GM20431 (cell line): ENCODE results near the gene QPCT.

Experiments
- in situ Hi-C: fragments of 300-500 bp; cut with MseI, MboI; formaldehyde crosslinking; loops from one replicate; pipeline ENCODE4 v1.15.0; 2020; ENCODE audit warnings: low sequenced_read_pairs; ENCODE audit not compliant: unreplicated experiment

QPCT gene

GRCh38 chr2:37387148-37387835 lies 42.9 kb downstream of the QPCT start:
- in situ Hi-C loops, result loop anchor here (25.0 kb wide), 1 partner anchor 900 kb away; no protein-coding TSS in a partner anchor

- in situ Hi-C loops, result loop anchor here (25.0 kb wide), 1 partner anchor 899 kb away; no protein-coding TSS in a partner anchor
These were observed 43.6 kb downstream of the QPCT start for GRCh38 chr2:37388074-37388473.

GRCh38 chr2:37389395-37389794 lies 45.0 kb downstream of the QPCT start:
- in situ Hi-C loops, result loop anchor here (25.0 kb wide), 1 partner anchor 898 kb away; no protein-coding TSS in a partner anchor

- in situ Hi-C loops, result loop anchor here (25.0 kb wide), 1 partner anchor 897 kb away; no protein-coding TSS in a partner anchor
These were observed 45.7 kb downstream of the QPCT start for GRCh38 chr2:37389989-37390765.

- in situ Hi-C loops, result loop anchor here (25.0 kb wide), 1 partner anchor 897 kb away; no protein-coding TSS in a partner anchor
These were observed 46.3 kb downstream of the QPCT start for GRCh38 chr2:37390777-37391176.

- in situ Hi-C loops, result loop anchor here (25.0 kb wide), 1 partner anchor 896 kb away; no protein-coding TSS in a partner anchor
These were observed 47.3 kb downstream of the QPCT start for GRCh38 chr2:37391711-37392110.

GRCh38 chr2:37392428-37392827 lies 48.0 kb downstream of the QPCT start:
- in situ Hi-C loops, result loop anchor here (25.0 kb wide), 1 partner anchor 895 kb away; no protein-coding TSS in a partner anchor

GRCh38 chr2:37394263-37394662 lies 49.8 kb downstream of the QPCT start:
- in situ Hi-C loops, result loop anchor here (25.0 kb wide), 1 partner anchor 893 kb away; no protein-coding TSS in a partner anchor

GRCh38 chr2:37394796-37395555 lies 50.5 kb downstream of the QPCT start:
- in situ Hi-C loops, result loop anchor here (25.0 kb wide), 1 partner anchor 892 kb away; no protein-coding TSS in a partner anchor

GRCh38 chr2:37396890-37397565 lies 52.6 kb downstream of the QPCT start:
- in situ Hi-C loops, result loop anchor here (25.0 kb wide), 1 partner anchor 890 kb away; no protein-coding TSS in a partner anchor

GRCh38 chr2:37398990-37399389 lies 54.6 kb downstream of the QPCT start:
- in situ Hi-C loops, result loop anchor here (25.0 kb wide), 1 partner anchor 888 kb away; no protein-coding TSS in a partner anchor

GRCh38 chr2:37400041-37400440 lies 55.6 kb downstream of the QPCT start:
- in situ Hi-C loops, result no loop called here

GRCh38 chr2:37402636-37403035 lies 58.2 kb downstream of the QPCT start:
- in situ Hi-C loops, result no loop called here

GRCh38 chr2:37405781-37406180 lies 61.4 kb downstream of the QPCT start:
- in situ Hi-C loops, result no loop called here

GRCh38 chr2:37412231-37412630 lies 67.8 kb downstream of the QPCT start:
- in situ Hi-C loops, result loop anchor here (10.0 kb wide), 1 partner anchor 423 kb away; no protein-coding TSS in a partner anchor

- in situ Hi-C loops, result loop anchor here (10.0 kb wide), 1 partner anchor 421 kb away; no protein-coding TSS in a partner anchor
These were observed 69.6 kb downstream of the QPCT start for GRCh38 chr2:37413911-37414469.

- in situ Hi-C loops, result loop anchor here (10.0 kb wide), 1 partner anchor 420 kb away; no protein-coding TSS in a partner anchor
These were observed 70.1 kb downstream of the QPCT start for GRCh38 chr2:37414470-37414949.

- in situ Hi-C loops, result loop anchor here (10.0 kb wide), 1 partner anchor 420 kb away; no protein-coding TSS in a partner anchor
These were observed 70.8 kb downstream of the QPCT start for GRCh38 chr2:37415128-37415820.
